ENCODE results near the gene ACKR2.

Gene ACKR2

DNA sequence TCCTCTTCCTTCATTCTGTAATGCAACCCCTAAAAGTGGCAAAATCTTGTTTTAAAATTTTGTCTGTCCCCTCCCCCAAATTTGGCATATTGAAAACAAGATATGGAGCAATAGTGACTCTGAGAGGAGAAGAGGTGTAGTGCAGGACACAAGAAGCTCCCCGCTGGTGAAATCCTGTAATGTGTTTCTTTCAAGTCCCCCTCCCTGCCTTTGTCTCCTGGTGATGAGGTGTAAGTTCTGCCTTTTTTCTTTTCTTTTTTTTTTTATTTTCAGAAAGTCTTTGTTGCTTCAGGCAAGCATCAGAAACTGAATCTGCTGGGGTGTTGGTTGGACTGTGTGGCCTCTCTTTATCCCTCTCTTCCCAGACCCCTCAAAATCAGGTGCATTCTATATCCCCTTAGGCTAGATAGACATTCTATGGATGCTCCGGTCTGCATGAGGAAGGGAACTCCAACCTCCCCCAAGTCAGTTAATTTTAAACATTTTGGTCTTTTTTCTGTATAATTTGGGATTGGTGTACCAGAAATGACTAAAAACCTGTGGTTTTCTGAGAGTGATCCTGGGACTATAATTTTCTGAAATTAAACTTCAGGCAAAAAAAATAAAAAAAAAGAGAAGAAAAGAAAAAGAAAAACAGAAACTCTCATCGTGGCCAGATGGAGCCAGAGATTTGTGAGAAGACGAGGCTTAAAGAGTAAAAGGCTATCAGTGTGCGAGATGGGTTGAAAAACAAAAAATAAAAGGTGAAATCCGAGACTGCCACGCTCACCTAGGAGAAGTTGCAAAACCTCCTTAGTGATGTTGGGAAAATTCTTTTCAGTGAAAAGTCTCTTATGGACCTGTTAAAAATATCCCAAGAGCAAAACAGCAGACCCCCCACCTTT, 21.4 kb downstream of the ACKR2 start:
- no peaks in the 10 kb centered on the region for H3K36me3 ChIP-seq (ENCODE audit: control insufficient read depth in 2 of 2, insufficient read depth in 1 of 2, low read length in 2 of 2)

DNA sequence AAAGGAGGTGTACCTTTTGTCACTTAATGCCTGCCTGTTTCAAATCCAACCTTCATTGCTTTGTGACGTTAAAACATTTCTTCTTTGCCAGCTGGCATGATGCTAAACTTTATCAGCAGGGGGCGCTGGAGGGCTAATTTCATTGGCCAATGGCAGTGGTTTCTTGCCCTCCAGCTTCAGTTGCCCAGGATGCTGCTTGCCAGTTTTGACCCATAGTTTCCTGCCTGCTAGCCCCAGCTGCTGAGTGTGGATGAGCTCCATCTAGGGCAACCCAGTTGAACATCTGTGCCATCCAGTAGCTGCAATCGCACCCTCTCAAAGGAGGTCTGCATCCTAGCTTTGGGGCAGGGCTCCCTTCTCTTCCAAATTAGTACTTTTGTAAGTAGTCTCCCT, 22.1 kb downstream of the ACKR2 start:
- CTCF ChIA-PET: interaction anchor here (0.6 to 1.9 kb wide), 15 partner anchors 8 to 416 kb away, joined by 3 to 27 read pairs (median 4); partner anchors contain the start of gene ACKR2
- H3K4me1 ChIP-seq (ENCODE audit: control insufficient read depth, insufficient read depth, low read length): no peaks in the 10 kb centered on the region
- no peak overlapping the region for H3K27ac ChIP-seq (ENCODE audit: extremely low read depth, low read depth, low read length)
- TF ChIP-seq ZFP3 (tag by site-specific recombination; IDR thresholded peaks at IDR 0.05; ENCODE audit: low read depth) (no peak), ZBTB21 (tag by site-specific recombination; IDR thresholded peaks at IDR 0.05) (no peak), ZNF654 (tag by site-specific recombination; IDR thresholded peaks at IDR 0.05; ENCODE audit: low read depth) (peak; percentile 60), YY2 (tag by site-specific recombination; IDR thresholded peaks at IDR 0.05) (no peak)
- TF ChIP-seq, protein P1, sequence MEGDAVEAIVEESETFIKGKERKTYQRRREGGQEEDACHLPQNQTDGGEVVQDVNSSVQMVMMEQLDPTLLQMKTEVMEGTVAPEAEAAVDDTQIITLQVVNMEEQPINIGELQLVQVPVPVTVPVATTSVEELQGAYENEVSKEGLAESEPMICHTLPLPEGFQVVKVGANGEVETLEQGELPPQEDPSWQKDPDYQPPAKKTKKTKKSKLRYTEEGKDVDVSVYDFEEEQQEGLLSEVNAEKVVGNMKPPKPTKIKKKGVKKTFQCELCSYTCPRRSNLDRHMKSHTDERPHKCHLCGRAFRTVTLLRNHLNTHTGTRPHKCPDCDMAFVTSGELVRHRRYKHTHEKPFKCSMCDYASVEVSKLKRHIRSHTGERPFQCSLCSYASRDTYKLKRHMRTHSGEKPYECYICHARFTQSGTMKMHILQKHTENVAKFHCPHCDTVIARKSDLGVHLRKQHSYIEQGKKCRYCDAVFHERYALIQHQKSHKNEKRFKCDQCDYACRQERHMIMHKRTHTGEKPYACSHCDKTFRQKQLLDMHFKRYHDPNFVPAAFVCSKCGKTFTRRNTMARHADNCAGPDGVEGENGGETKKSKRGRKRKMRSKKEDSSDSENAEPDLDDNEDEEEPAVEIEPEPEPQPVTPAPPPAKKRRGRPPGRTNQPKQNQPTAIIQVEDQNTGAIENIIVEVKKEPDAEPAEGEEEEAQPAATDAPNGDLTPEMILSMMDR (tag by site-specific recombination; IDR thresholded peaks at IDR 0.05): 0 out of 2 replicates have a peak, but pooled peaks have one; percentile 21
- TF ChIP-seq, protein P2, sequence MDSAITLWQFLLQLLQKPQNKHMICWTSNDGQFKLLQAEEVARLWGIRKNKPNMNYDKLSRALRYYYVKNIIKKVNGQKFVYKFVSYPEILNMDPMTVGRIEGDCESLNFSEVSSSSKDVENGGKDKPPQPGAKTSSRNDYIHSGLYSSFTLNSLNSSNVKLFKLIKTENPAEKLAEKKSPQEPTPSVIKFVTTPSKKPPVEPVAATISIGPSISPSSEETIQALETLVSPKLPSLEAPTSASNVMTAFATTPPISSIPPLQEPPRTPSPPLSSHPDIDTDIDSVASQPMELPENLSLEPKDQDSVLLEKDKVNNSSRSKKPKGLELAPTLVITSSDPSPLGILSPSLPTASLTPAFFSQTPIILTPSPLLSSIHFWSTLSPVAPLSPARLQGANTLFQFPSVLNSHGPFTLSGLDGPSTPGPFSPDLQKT (IDR thresholded peaks at IDR 0.05; ENCODE audit: borderline replicate concordance, low read depth, low read length): no peak
- TF ChIP-seq, protein P3, sequence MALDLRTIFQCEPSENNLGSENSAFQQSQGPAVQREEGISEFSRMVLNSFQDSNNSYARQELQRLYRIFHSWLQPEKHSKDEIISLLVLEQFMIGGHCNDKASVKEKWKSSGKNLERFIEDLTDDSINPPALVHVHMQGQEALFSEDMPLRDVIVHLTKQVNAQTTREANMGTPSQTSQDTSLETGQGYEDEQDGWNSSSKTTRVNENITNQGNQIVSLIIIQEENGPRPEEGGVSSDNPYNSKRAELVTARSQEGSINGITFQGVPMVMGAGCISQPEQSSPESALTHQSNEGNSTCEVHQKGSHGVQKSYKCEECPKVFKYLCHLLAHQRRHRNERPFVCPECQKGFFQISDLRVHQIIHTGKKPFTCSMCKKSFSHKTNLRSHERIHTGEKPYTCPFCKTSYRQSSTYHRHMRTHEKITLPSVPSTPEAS (tag by site-specific recombination; IDR thresholded peaks at IDR 0.05): no peak
- TF ChIP-seq, protein P4, sequence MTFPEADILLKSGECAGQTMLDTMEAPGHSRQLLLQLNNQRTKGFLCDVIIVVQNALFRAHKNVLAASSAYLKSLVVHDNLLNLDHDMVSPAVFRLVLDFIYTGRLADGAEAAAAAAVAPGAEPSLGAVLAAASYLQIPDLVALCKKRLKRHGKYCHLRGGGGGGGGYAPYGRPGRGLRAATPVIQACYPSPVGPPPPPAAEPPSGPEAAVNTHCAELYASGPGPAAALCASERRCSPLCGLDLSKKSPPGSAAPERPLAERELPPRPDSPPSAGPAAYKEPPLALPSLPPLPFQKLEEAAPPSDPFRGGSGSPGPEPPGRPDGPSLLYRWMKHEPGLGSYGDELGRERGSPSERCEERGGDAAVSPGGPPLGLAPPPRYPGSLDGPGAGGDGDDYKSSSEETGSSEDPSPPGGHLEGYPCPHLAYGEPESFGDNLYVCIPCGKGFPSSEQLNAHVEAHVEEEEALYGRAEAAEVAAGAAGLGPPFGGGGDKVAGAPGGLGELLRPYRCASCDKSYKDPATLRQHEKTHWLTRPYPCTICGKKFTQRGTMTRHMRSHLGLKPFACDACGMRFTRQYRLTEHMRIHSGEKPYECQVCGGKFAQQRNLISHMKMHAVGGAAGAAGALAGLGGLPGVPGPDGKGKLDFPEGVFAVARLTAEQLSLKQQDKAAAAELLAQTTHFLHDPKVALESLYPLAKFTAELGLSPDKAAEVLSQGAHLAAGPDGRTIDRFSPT (tag by site-specific recombination; IDR thresholded peaks at IDR 0.05): 0 out of 2 replicates have a peak, but pooled peaks have one; percentile 32
- POLR2A ChIA-PET: interaction anchor here (1.9 kb wide), 1 partner anchor 47 kb away, joined by 4 read pairs; no protein-coding TSS in a partner anchor
- H3K4me3 ChIP-seq (ENCODE audit: low read depth, low read length): no peak overlapping the region
- H3K9me3 ChIP-seq (ENCODE audit: control insufficient read depth, insufficient read depth, low read depth, low read length): no peaks in the 10 kb centered on the region
- H3K36me3 ChIP-seq (ENCODE audit: control insufficient read depth in 2 of 2, insufficient read depth in 1 of 2, low read length in 2 of 2): no peaks in the 10 kb centered on the region

More for the DNA sequence above, 21.4 kb downstream of the ACKR2 start:
- no peak overlapping the region for H3K27ac ChIP-seq (ENCODE audit: extremely low read depth, low read depth, low read length)
- H3K4me3 ChIP-seq (ENCODE audit: low read depth, low read length): no peak overlapping the region
- ChIA-PET POLR2A (interaction anchor here (0.6 to 1.9 kb wide), 2 partner anchors 48 to 49 kb away, joined by 4 read pairs; no protein-coding TSS in a partner anchor), CTCF (interaction anchor here (0.6 to 1.9 kb wide), 22 partner anchors 9 to 531 kb away, joined by 3 to 27 read pairs (median 4); partner anchors contain the start of gene ACKR2)
- H3K4me1 ChIP-seq (ENCODE audit: control insufficient read depth, insufficient read depth, low read length): no peaks in the 10 kb centered on the region
- TF ChIP-seq, protein P5, sequence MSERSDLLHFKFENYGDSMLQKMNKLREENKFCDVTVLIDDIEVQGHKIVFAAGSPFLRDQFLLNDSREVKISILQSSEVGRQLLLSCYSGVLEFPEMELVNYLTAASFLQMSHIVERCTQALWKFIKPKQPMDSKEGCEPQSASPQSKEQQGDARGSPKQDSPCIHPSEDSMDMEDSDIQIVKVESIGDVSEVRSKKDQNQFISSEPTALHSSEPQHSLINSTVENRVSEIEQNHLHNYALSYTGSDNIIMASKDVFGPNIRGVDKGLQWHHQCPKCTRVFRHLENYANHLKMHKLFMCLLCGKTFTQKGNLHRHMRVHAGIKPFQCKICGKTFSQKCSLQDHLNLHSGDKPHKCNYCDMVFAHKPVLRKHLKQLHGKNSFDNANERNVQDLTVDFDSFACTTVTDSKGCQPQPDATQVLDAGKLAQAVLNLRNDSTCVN (tag by site-specific recombination; optimal IDR thresholded peaks at IDR 0.05): no peak
- peak; percentile 60 for TF ChIP-seq ZNF654 (tag by site-specific recombination; IDR thresholded peaks at IDR 0.05; ENCODE audit: low read depth)
- TF ChIP-seq, protein P1 (tag by site-specific recombination; IDR thresholded peaks at IDR 0.05): peak; percentile 60; the same call in 1 of the 2 replicates
- peak; percentile 64 for TF ChIP-seq ZNF335 (tag by site-specific recombination; conservative IDR thresholded peaks at IDR 0.05)
- TF ChIP-seq, protein P2 (IDR thresholded peaks at IDR 0.05; ENCODE audit: borderline replicate concordance, low read depth, low read length): no peak
- no peak for TF ChIP-seq ZNF76 (tag by site-specific recombination; IDR thresholded peaks at IDR 0.05; ENCODE audit: borderline replicate concordance, low read depth)
- no peaks in the 10 kb centered on the region for H3K9me3 ChIP-seq (ENCODE audit: control insufficient read depth, insufficient read depth, low read depth, low read length)

Data from HEK293 (cell line).